ENCODE results near the gene SH3D19. TPM values are rescaled to one million over a fixed set of nuclear protein-coding genes. Genes with fewer than 3 reads are reported as not detected.
"Not testable (repeated sequence)": the region's sequence is repeated elsewhere in the genome, so short reads cannot be mapped to it uniquely, and the experiment has no call there.

The SH3D19 gene
- total RNA-seq, 2 donors from 2014 or later = 107 to 118 TPM

DNA sequence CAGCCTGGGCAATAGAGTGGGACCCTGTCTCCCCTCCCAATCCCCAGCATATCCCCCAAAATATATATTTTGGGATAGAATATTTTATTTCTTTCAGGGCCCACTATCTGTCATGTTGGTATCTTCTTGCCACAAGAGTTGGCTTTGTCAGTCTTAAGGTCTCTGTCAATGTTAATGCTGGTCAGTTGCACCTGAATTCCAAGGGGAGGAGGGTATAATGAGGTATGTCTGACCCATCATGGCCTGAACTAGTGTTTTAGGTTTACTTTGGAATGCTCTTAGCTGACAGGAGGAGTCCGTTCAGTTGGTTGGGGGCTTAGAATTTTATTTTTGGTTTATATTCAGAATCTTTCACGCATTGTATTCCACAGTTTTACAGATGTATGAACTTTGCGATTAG lies 232.2 kb downstream of the SH3D19 start:
- Histone ChIP-seq H3K27me3 (no peaks in the 10 kb centered on the region), H3K36me3 (no peaks in the 10 kb centered on the region), H3K9me3 (no peaks in the 10 kb centered on the region), H3K4me3 (no peak overlapping the region), H3K27ac (no peak overlapping the region), H3K4me1 (no peaks in the 10 kb centered on the region)
- no peak for DNase-seq (ENCODE audit: low spot score)
- TF ChIP-seq, protein P1, sequence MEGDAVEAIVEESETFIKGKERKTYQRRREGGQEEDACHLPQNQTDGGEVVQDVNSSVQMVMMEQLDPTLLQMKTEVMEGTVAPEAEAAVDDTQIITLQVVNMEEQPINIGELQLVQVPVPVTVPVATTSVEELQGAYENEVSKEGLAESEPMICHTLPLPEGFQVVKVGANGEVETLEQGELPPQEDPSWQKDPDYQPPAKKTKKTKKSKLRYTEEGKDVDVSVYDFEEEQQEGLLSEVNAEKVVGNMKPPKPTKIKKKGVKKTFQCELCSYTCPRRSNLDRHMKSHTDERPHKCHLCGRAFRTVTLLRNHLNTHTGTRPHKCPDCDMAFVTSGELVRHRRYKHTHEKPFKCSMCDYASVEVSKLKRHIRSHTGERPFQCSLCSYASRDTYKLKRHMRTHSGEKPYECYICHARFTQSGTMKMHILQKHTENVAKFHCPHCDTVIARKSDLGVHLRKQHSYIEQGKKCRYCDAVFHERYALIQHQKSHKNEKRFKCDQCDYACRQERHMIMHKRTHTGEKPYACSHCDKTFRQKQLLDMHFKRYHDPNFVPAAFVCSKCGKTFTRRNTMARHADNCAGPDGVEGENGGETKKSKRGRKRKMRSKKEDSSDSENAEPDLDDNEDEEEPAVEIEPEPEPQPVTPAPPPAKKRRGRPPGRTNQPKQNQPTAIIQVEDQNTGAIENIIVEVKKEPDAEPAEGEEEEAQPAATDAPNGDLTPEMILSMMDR (IDR thresholded peaks at IDR 0.05) = no peak

DNA sequence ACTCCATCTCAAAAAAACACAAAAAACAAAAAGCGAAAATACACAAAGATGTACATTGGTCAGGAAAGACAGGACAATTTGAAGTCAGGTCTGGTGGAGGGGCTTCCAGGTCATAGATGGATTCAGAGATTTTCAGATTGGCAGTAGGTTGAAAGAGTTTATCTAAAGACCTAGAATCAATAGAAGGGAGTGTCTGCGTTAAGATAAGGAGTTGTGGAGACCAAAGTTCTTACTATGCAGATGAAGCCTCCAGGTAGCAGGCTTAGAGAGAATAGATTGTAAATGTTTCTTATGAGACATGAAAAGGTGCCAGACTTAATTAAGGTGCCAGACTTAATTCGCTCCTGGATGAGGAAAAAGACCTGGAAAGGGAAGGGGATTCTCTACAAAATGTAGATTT lies 232.9 kb downstream of the SH3D19 start:
- Histone ChIP-seq H3K4me1 (no peaks in the 10 kb centered on the region), H3K36me3 (no peaks in the 10 kb centered on the region), H3K27ac (no peak overlapping the region), H3K4me3 (no peak overlapping the region), H3K9me3 (no peaks in the 10 kb centered on the region), H3K27me3 (no peaks in the 10 kb centered on the region)
- TF ChIP-seq, protein P1 (IDR thresholded peaks at IDR 0.05) = no peak
- DNase-seq (ENCODE audit: low spot score) = no peak

DNA sequence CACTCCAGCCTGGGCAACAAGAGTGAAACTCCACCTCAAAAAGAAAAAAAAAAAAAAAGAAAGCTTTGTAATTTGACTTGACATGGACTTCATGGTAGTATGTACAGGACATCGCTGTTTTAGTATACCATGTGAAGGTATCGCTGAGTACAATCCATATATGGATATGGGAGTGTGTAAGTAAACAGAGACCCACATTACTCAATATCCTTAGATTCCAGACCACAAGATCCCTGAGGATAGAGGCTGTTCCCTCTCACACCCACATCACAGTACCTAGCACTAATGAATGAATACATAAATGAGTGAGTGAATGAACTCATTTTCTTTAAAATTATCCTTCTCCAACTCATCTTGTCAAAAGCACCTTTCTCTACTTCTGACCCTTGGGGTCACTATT lies 234.4 kb downstream of the SH3D19 start:
- Histone ChIP-seq H3K36me3 (no peaks in the 10 kb centered on the region), H3K4me1 (no peaks in the 10 kb centered on the region), H3K9me3 (no peaks in the 10 kb centered on the region), H3K4me3 (no peak overlapping the region), H3K27ac (no peak overlapping the region), H3K27me3 (no peaks in the 10 kb centered on the region)
- no peak for DNase-seq (ENCODE audit: low spot score)
- TF ChIP-seq, protein P1 (IDR thresholded peaks at IDR 0.05) = no peak

DNA sequence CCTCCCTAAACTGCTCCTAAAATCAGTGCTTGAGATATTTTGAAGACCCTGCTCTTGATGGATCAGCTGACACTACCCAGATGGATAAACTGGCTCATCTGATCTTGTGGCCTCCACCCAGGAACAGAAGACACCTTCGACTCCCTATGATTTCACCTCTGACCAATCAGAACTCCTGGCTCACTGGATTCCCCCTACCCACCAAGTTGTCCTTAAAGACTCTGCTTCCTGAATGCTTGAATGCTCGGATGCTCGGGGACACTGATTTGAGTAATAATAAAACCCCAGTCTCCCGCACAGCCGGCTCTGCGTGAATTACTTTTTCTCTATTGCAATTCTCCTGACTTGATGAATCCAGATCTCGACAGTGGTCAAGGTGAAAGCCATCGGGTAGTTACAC lies 237.9 kb downstream of the SH3D19 start:
- DNase-seq (ENCODE audit: low spot score) = no peak
- Histone ChIP-seq H3K9me3 (no peaks in the 10 kb centered on the region), H3K27me3 (no peaks in the 10 kb centered on the region), H3K36me3 (no peaks in the 10 kb centered on the region), H3K27ac (no peak overlapping the region), H3K4me1 (no peaks in the 10 kb centered on the region), H3K4me3 (no peak overlapping the region)
- TF ChIP-seq, protein P1 (IDR thresholded peaks at IDR 0.05) = no peak

DNA sequence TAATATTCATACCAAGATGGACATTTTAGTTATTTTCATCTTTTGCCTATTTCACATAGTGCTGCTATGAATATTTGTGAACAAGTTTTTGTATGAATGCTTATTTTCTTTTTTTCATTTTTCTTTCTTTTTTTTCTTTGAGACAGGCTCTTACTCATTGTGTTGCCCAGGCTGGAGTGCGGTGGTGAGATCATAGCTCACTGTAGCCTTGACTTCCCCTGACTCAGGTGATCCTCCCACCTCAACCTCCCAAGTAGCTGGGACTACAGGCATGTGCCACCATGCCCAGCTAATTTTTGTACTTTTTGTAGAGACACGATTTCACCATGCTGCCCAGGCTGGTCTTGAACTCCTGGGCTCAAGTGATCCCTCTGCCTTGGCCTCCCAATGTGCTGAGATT lies 247.4 kb downstream of the SH3D19 start:
- H3K4me1 ChIP-seq; DNase-seq (ENCODE audit: low spot score): not testable (repeated sequence)

DNA sequence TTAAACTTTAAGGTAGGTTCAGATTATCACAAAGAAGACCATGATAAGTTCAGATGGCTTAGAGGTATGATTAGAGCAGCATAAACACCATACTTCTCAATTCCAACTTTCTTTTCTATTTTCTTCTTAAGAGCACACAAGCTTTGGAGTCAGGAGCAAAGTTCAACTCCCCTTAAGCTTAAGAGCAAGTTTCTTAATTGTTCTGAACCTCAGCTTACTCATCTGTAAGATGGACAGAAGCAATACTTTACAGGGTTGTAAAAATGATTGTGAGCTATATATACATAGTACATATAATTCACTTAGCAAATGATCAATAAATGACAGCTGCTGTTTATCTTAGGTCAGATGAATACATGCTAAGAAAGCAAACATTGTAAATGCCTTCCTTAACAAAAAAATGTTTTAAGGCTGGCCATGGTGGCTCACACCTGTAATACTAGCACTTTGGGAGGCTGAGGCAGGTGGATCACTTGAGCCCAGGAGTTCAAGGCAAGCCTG lies 250.9 kb downstream of the SH3D19 start:
- Histone ChIP-seq H3K36me3 (no peaks in the 10 kb centered on the region), H3K27me3 (no peaks in the 10 kb centered on the region), H3K27ac (no peak overlapping the region), H3K4me3 (no peak overlapping the region), H3K4me1 (no peaks in the 10 kb centered on the region), H3K9me3 (no peaks in the 10 kb centered on the region)
- DNase-seq (ENCODE audit: low spot score) = no peak
- TF ChIP-seq, protein P1 (IDR thresholded peaks at IDR 0.05) = no peak

More for the DNA sequence above, 247.4 kb downstream of the SH3D19 start:
- H3K9me3 ChIP-seq, H3K27ac ChIP-seq, H3K27me3 ChIP-seq, H3K36me3 ChIP-seq, H3K4me3 ChIP-seq: not testable (repeated sequence)

Other genes starting within 250 kb of the SH3D19 start
- 1,000 to 10,000 TPM; 1,734 to 2,285 TPM for gene RPS3A, start 226.0 kb downstream of the SH3D19 start, total RNA-seq
- gene PRSS48, start 48.4 kb downstream of the SH3D19 start, total RNA-seq = not detected
- 10 to 100 TPM; 11.6 to 11.8 TPM for gene FHIP1A, start 83.6 kb upstream of the SH3D19 start, total RNA-seq

All from right atrium auricular region (tissue), 2 donors.